Activated CD4-positive, CD25-positive, alpha-beta regulatory T cell treated with anti-CD3 and anti-CD28 coated beads, Interleukin-2, amount 50 U/mL, for 16 hours (primary cell): ENCODE results near the gene ADGRL2.

Experiments
- DNase-seq: peaks from one replicate; pipeline ENCODE4 v3.0.0-alpha.2; 2020; ENCODE audit warnings: low read depth, low spot score

Gene ADGRL2

GRCh38 chr1:81982523-81982922, 181.8 kb downstream of the ADGRL2 start:
- no peak for DNase-seq

- DNase-seq: no peak
Observed at GRCh38 chr1:81989524-81989923, 188.8 kb downstream of the ADGRL2 start.

- no peak for DNase-seq
Observed at GRCh38 chr1:81990241-81990640, 189.5 kb downstream of the ADGRL2 start.

GRCh38 chr1:81998165-81998564, 197.4 kb downstream of the ADGRL2 start:
- DNase-seq: no peak

- no peak for DNase-seq
Observed at GRCh38 chr1:81999364-81999763, 198.6 kb downstream of the ADGRL2 start.

- DNase-seq: no peak
Observed at GRCh38 chr1:82000221-82000620, 199.5 kb downstream of the ADGRL2 start.

- no peak for DNase-seq
Observed at GRCh38 chr1:82001345-82001744, 200.6 kb downstream of the ADGRL2 start.

GRCh38 chr1:82007804-82008203, 207.1 kb downstream of the ADGRL2 start:
- no peak for DNase-seq

GRCh38 chr1:82013702-82014101, 213.0 kb downstream of the ADGRL2 start:
- DNase-seq: no peak

GRCh38 chr1:82015444-82015843, 214.7 kb downstream of the ADGRL2 start:
- no peak for DNase-seq

- no peak for DNase-seq
Observed at GRCh38 chr1:82018319-82018718, 217.6 kb downstream of the ADGRL2 start.

GRCh38 chr1:82019508-82019907, 218.8 kb downstream of the ADGRL2 start:
- DNase-seq: no peak

- no peak for DNase-seq
Observed at GRCh38 chr1:82030830-82031229, 230.1 kb downstream of the ADGRL2 start.

GRCh38 chr1:82032068-82032467, 231.3 kb downstream of the ADGRL2 start:
- DNase-seq: no peak

- DNase-seq: no peak
Observed at GRCh38 chr1:82034812-82035211, 234.1 kb downstream of the ADGRL2 start.
